Activated B cell treated with CpG ODN at 0.5 μM for 24 hours (primary cell): ENCODE results near the gene OR13A1. TPM values are rescaled to one million over a fixed set of nuclear protein-coding genes. Genes with fewer than 3 reads are reported as not detected.
"Not testable (repeated sequence)": the region's sequence is repeated elsewhere in the genome, so short reads cannot be mapped to it uniquely, and the experiment has no call there.

Source experiments
- ATAC-seq: fragments of 200-7000 bp; cut with Tn5 transposase; one replicate; pipeline ENCODE4 v1.10.0; 2021; ENCODE audit warnings: low read depth, mild to moderate bottlenecking, moderate library complexity
- CTCF ChIA-PET: fragments of 350-600 bp; sonication (Branson Sonifier 250); formaldehyde crosslinking; loops from one replicate; lab custom pipeline; 2021; ENCODE audit warnings: antibody characterized with exemption; lab: Charles Lee
- POLR2A ChIA-PET: fragments of 350-600 bp; sonication (Branson Sonifier 250); formaldehyde crosslinking; loops from one replicate; lab custom pipeline; 2021; ENCODE audit warnings: antibody characterized with exemption; lab: Charles Lee
- DNase-seq: peaks from one replicate; pipeline ENCODE4 v3.0.0; 2022
- H3K27ac Mint-ChIP-seq: one replicate; pipeline ENCODE4 v1.8.0; 2020; ENCODE audit warnings: mixed read lengths
- H3K27me3 Mint-ChIP-seq: one replicate; pipeline ENCODE4 v1.8.0; 2021; ENCODE audit warnings: mixed read lengths
- H3K36me3 Mint-ChIP-seq: one replicate; pipeline ENCODE4 v1.8.0; 2021; ENCODE audit warnings: low read depth, mixed read lengths
- H3K4me1 Mint-ChIP-seq: one replicate; pipeline ENCODE4 v1.8.0; 2021; ENCODE audit warnings: mixed read lengths
- H3K4me3 Mint-ChIP-seq: one replicate; pipeline ENCODE4 v1.8.0; 2020; ENCODE audit warnings: mild to moderate bottlenecking, mixed read lengths
- H3K9me3 Mint-ChIP-seq: one replicate; pipeline ENCODE4 v1.8.0; 2020; ENCODE audit warnings: mixed read lengths
- CTCF ChIP-seq: fragments of 200-600 bp; IDR thresholded peaks from one replicate; pipeline ENCODE4 v1.8.0; 2022; ENCODE audit warnings: antibody characterized with exemption, mild to moderate bottlenecking
- intact Hi-C: fragments of 100-400 bp; cut with micrococcal nuclease; formaldehyde crosslinking; loops from one replicate; pipeline ENCODE4 v1.15.1; 2024
- total RNA-seq: library from RNA; stranded (reverse); gene quantifications from 2 replicates; pipeline ENCODE4 v1.2.3, GENCODE V29; 2022

OR13A1 gene
- total RNA-seq, 1 donor from 2014 or later, result 0.53 TPM

GRCh38 chr10:45325116-45325515 is 9.7 kb upstream of the OR13A1 start:
- Mint-ChIP-seq H3K27me3 (no peaks in the 10 kb centered on the region), H3K4me3 (no peak overlapping the region), H3K4me1 (no peaks in the 10 kb centered on the region), H3K9me3 (peaks cover 24% of the 10 kb centered on the region), H3K36me3 (no peaks in the 10 kb centered on the region), H3K27ac (no peak overlapping the region)
- DNase-seq, result no peak
- intact Hi-C loops, result no loop called here
- no peak for ATAC-seq
- TF ChIP-seq CTCF, result no peak
- POLR2A ChIA-PET, result no interaction called here
- CTCF ChIA-PET, result no interaction called here

- DNase-seq (no peak), ATAC-seq (no peak)
- no peak overlapping the region for H3K4me3 Mint-ChIP-seq
- H3K36me3 Mint-ChIP-seq, result no peaks in the 10 kb centered on the region
- no peak overlapping the region for H3K27ac Mint-ChIP-seq
- ChIA-PET CTCF (interaction anchor here (0.9 kb wide), 1 partner anchor 10 kb away, joined by 3 read pairs; no protein-coding TSS in a partner anchor), POLR2A (no interaction called here)
- intact Hi-C loops, result no loop called here
- H3K9me3 Mint-ChIP-seq, result peaks cover 9% of the 10 kb centered on the region
- H3K27me3 Mint-ChIP-seq, result no peaks in the 10 kb centered on the region
- no peaks in the 10 kb centered on the region for H3K4me1 Mint-ChIP-seq
- TF ChIP-seq CTCF, result no peak
Observed at GRCh38 chr10:45319702-45320101, 4.3 kb upstream of the OR13A1 start.

GRCh38 chr10:45313264-45313873 is 2.0 kb downstream of the OR13A1 start:
- no peak for DNase-seq
- peaks cover 6% of the 10 kb centered on the region for H3K36me3 Mint-ChIP-seq
- H3K9me3 Mint-ChIP-seq, result peaks cover 26% of the 10 kb centered on the region
- no peak overlapping the region for H3K4me3 Mint-ChIP-seq
- no peak for TF ChIP-seq CTCF
- POLR2A ChIA-PET, result no interaction called here
- no peak for ATAC-seq
- H3K27ac Mint-ChIP-seq, result no peak overlapping the region
- no peaks in the 10 kb centered on the region for H3K27me3 Mint-ChIP-seq
- CTCF ChIA-PET, result no interaction called here
- peaks cover 3% of the 10 kb centered on the region for H3K4me1 Mint-ChIP-seq
- intact Hi-C loops, result no loop called here

- Mint-ChIP-seq H3K4me1 (peaks cover 3% of the 10 kb centered on the region), H3K27ac (no peak overlapping the region), H3K36me3 (peaks cover 6% of the 10 kb centered on the region), H3K9me3 (peaks cover 20% of the 10 kb centered on the region), H3K4me3 (no peak overlapping the region), H3K27me3 (no peaks in the 10 kb centered on the region)
- DNase-seq, result no peak
- no peak for TF ChIP-seq CTCF
- intact Hi-C loops, result loop anchor here (1.0 to 5.0 kb wide), 3 partner anchors 64 to 364 kb away; partner anchors contain the start of genes ALOX5 and ZFAND4
- CTCF ChIA-PET, result no interaction called here
- POLR2A ChIA-PET, result no interaction called here
- ATAC-seq, result peak; percentile 18
Observed at GRCh38 chr10:45308707-45309106, 6.7 kb downstream of the OR13A1 start.

- Mint-ChIP-seq H3K27me3 (no peaks in the 10 kb centered on the region), H3K27ac (no peak overlapping the region), H3K4me1 (peaks cover 15% of the 10 kb centered on the region), H3K4me3 (no peak overlapping the region), H3K9me3 (no peaks in the 10 kb centered on the region), H3K36me3 (no peaks in the 10 kb centered on the region)
- ChIA-PET CTCF (no interaction called here), POLR2A (no interaction called here)
- DNase-seq (no peak), ATAC-seq (no peak)
- TF ChIP-seq CTCF, result no peak
- intact Hi-C loops, result no loop called here
Observed at GRCh38 chr10:45302573-45302972, 12.8 kb downstream of the OR13A1 start.

GRCh38 chr10:45298341-45298955 is 17.0 kb downstream of the OR13A1 start:
- ATAC-seq, intact Hi-C loops, DNase-seq, H3K36me3 Mint-ChIP-seq, CTCF ChIA-PET, H3K9me3 Mint-ChIP-seq, H3K27me3 Mint-ChIP-seq, POLR2A ChIA-PET: not testable (repeated sequence)
- H3K4me1 Mint-ChIP-seq, result peaks cover 22% of the 10 kb centered on the region
- H3K27ac Mint-ChIP-seq, result peak overlapping the region; percentile 72
- H3K4me3 Mint-ChIP-seq, result peak overlapping the region; percentile 77
